ENCODE data around the gene FAM177B.

FAM177B gene

DNA sequence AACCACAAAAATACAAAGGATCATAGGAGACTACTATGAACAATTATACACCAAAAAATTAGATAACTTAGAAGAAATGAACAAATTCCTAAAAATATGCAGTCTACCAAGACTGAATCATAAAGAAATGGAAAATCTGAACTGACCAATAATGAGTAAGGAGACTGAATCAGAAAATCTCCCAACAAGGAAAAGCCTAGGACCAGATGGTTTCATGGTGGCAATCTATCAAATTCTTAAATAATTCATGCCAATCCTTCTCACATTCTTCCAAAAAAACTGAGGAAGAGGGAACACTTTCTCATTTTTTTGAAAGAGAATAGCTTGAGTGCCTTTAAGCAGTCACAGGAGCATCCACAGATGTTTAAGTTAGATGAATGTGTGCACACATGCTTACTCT lies 46.0 kb downstream of the FAM177B start:
- Histone ChIP-seq H3K79me2 (ENCODE audit: control insufficient read depth, insufficient read depth, low read length) (no peaks in the 10 kb centered on the region), H3K18ac (ENCODE audit: low read length) (no peak overlapping the region), H3K27me3 (ENCODE audit: insufficient read depth, low read length, poor library complexity) (no peaks in the 10 kb centered on the region), H3K27ac (ENCODE audit: low read depth, low read length) (no peak overlapping the region), H4K5ac (ENCODE audit: low read length) (no peak overlapping the region), H3K4me2 (ENCODE audit: low read length) (no peak overlapping the region), H3K4me3 (ENCODE audit: low read length) (no peak overlapping the region), H2BK5ac (ENCODE audit: low read length) (no peak overlapping the region), H3K56ac (ENCODE audit: low read length) (no peak overlapping the region), H3K4me1 (ENCODE audit: control insufficient read depth, low read depth, low read length) (no peaks in the 10 kb centered on the region), H2BK15ac (replicated peaks; ENCODE audit: low read depth) (no peak overlapping the region), H4K8ac (ENCODE audit: low read depth, low read length) (no peak overlapping the region), H2BK120ac (ENCODE audit: low read depth, low read length) (no peak overlapping the region), H2AK5ac (ENCODE audit: low read length) (no peak overlapping the region), H3K36me3 (ENCODE audit: control insufficient read depth, insufficient read depth, low read length) (no peaks in the 10 kb centered on the region), H3K23ac (ENCODE audit: low read length) (no peak overlapping the region), H3K4ac (ENCODE audit: low read depth, low read length) (no peak overlapping the region), H3K9ac (ENCODE audit: low read length) (no peak overlapping the region), H3K79me1 (ENCODE audit: low read length) (no peaks in the 10 kb centered on the region)
- DNase-seq = no peak

DNA sequence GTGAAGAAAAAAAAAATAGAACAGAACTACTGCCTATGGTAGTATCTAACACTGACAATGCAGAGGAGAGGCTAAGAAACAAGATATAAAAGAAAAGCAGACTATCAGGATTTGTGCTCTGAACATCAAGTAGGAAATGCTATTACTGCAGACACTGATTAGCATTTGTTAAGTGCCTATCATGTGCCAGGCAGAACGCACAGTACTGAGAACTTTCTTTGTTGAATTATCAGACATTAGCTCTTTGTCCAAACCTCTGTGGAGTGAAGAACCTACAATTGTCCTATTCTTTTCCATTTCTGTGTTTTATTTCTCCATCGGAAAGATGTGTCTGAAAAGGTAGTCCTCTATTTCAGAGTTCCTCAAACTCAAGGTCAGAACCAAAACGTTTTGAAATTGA lies 47.4 kb downstream of the FAM177B start:
- Histone ChIP-seq H3K23ac (ENCODE audit: low read length) (no peak overlapping the region), H3K27ac (ENCODE audit: low read depth, low read length) (no peak overlapping the region), H3K56ac (ENCODE audit: low read length) (no peak overlapping the region), H3K9ac (ENCODE audit: low read length) (no peak overlapping the region), H3K4me1 (ENCODE audit: control insufficient read depth, low read depth, low read length) (no peaks in the 10 kb centered on the region), H3K18ac (ENCODE audit: low read length) (no peak overlapping the region), H3K36me3 (ENCODE audit: control insufficient read depth, insufficient read depth, low read length) (no peaks in the 10 kb centered on the region), H4K8ac (ENCODE audit: low read depth, low read length) (no peak overlapping the region), H3K4me3 (ENCODE audit: low read length) (no peak overlapping the region), H3K79me2 (ENCODE audit: control insufficient read depth, insufficient read depth, low read length) (no peaks in the 10 kb centered on the region), H3K79me1 (ENCODE audit: low read length) (no peaks in the 10 kb centered on the region), H3K4ac (ENCODE audit: low read depth, low read length) (no peak overlapping the region), H2AK5ac (ENCODE audit: low read length) (no peak overlapping the region), H2BK5ac (ENCODE audit: low read length) (no peak overlapping the region), H3K4me2 (ENCODE audit: low read length) (no peak overlapping the region), H2BK120ac (ENCODE audit: low read depth, low read length) (no peak overlapping the region), H3K27me3 (ENCODE audit: insufficient read depth, low read length, poor library complexity) (no peaks in the 10 kb centered on the region), H4K5ac (ENCODE audit: low read length) (no peak overlapping the region), H2BK15ac (replicated peaks; ENCODE audit: low read depth) (no peak overlapping the region)
- no peak for DNase-seq
- no CpG with 5 or more reads among the region's 3 CpGs for WGBS (ENCODE audit: extremely low coverage, insufficient coverage, low lambda C conversion rate)

DNA sequence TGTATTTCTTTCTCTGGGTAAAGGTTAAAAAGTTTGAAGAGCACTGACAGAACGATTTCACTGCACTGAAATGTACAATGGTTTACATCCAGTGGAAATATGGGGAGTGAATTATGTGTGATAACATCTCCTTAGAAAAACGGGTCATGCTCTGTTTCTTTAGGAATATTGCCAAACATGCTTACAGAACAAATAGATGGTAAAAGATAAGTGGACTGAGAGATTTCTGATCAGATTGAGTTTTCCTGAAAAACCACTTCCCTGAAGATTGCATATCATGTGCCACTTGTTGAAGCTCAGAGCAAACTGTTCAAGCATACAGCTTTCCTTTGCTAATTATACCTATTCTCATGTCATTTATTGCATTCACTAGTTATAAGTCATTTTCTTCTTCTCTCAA lies 47.9 kb downstream of the FAM177B start:
- no peak for DNase-seq

DNA sequence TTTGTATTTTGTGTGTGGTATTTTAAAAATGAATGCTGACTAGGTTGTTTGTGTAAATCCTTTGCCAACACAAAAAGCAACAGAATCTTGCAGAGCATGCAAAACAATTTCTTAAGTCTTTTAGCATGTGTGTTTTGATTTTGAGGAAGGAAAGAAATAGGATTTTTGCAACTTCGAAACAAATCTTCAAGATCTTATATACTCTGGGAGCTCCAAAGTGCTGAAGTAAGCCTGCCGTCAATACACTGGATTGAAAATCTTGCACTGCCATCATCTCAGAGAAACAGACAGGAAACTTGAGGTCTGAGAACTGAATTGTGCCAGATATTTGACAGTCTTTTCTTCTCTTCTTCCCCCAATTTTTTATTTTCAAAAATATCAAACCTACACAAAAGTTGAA lies 48.5 kb downstream of the FAM177B start:
- no peaks in the 10 kb centered on the region for H3K79me1 ChIP-seq (ENCODE audit: low read length)
- H2BK120ac ChIP-seq (ENCODE audit: low read depth, low read length) = no peak overlapping the region
- no peaks in the 10 kb centered on the region for H3K27me3 ChIP-seq (ENCODE audit: insufficient read depth, low read length, poor library complexity)
- H3K18ac ChIP-seq (ENCODE audit: low read length) = no peak overlapping the region
- H3K9ac ChIP-seq (ENCODE audit: low read length) = no peak overlapping the region
- no peak overlapping the region for H3K4me3 ChIP-seq (ENCODE audit: low read length)
- WGBS (ENCODE audit: extremely low coverage, insufficient coverage, low lambda C conversion rate) = no CpG with 5 or more reads among the region's 2 CpGs
- H2BK5ac ChIP-seq (ENCODE audit: low read length) = no peak overlapping the region
- DNase-seq = no peak
- no peaks in the 10 kb centered on the region for H3K79me2 ChIP-seq (ENCODE audit: control insufficient read depth, insufficient read depth, low read length)
- no peak overlapping the region for H3K4me2 ChIP-seq (ENCODE audit: low read length)
- H3K36me3 ChIP-seq (ENCODE audit: control insufficient read depth, insufficient read depth, low read length) = no peaks in the 10 kb centered on the region
- no peak overlapping the region for H4K5ac ChIP-seq (ENCODE audit: low read length)
- H3K56ac ChIP-seq (ENCODE audit: low read length) = no peak overlapping the region
- no peak overlapping the region for H3K23ac ChIP-seq (ENCODE audit: low read length)
- H2AK5ac ChIP-seq (ENCODE audit: low read length) = no peak overlapping the region
- H2BK15ac ChIP-seq (replicated peaks; ENCODE audit: low read depth) = no peak overlapping the region
- no peak overlapping the region for H3K4ac ChIP-seq (ENCODE audit: low read depth, low read length)
- H3K27ac ChIP-seq (ENCODE audit: low read depth, low read length) = no peak overlapping the region
- no peaks in the 10 kb centered on the region for H3K4me1 ChIP-seq (ENCODE audit: control insufficient read depth, low read depth, low read length)
- H4K8ac ChIP-seq (ENCODE audit: low read depth, low read length) = no peak overlapping the region

More for the DNA sequence above, 47.9 kb downstream of the FAM177B start:
- Histone ChIP-seq H3K18ac (ENCODE audit: low read length) (no peak overlapping the region), H3K27me3 (ENCODE audit: insufficient read depth, low read length, poor library complexity) (no peaks in the 10 kb centered on the region), H3K79me1 (ENCODE audit: low read length) (no peaks in the 10 kb centered on the region), H3K27ac (ENCODE audit: low read depth, low read length) (no peak overlapping the region), H3K56ac (ENCODE audit: low read length) (no peak overlapping the region), H2BK120ac (ENCODE audit: low read depth, low read length) (no peak overlapping the region), H3K4me2 (ENCODE audit: low read length) (no peak overlapping the region), H3K9ac (ENCODE audit: low read length) (no peak overlapping the region), H3K4me3 (ENCODE audit: low read length) (no peak overlapping the region), H2BK15ac (replicated peaks; ENCODE audit: low read depth) (no peak overlapping the region), H4K8ac (ENCODE audit: low read depth, low read length) (no peak overlapping the region), H3K4me1 (ENCODE audit: control insufficient read depth, low read depth, low read length) (no peaks in the 10 kb centered on the region), H2BK5ac (ENCODE audit: low read length) (no peak overlapping the region), H3K36me3 (ENCODE audit: control insufficient read depth, insufficient read depth, low read length) (no peaks in the 10 kb centered on the region), H3K23ac (ENCODE audit: low read length) (no peak overlapping the region), H4K5ac (ENCODE audit: low read length) (no peak overlapping the region), H3K79me2 (ENCODE audit: control insufficient read depth, insufficient read depth, low read length) (no peaks in the 10 kb centered on the region), H2AK5ac (ENCODE audit: low read length) (no peak overlapping the region), H3K4ac (ENCODE audit: low read depth, low read length) (no peak overlapping the region)
- WGBS (ENCODE audit: extremely low coverage, insufficient coverage, low lambda C conversion rate) = no CpG with 5 or more reads among the region's 2 CpGs

DNA sequence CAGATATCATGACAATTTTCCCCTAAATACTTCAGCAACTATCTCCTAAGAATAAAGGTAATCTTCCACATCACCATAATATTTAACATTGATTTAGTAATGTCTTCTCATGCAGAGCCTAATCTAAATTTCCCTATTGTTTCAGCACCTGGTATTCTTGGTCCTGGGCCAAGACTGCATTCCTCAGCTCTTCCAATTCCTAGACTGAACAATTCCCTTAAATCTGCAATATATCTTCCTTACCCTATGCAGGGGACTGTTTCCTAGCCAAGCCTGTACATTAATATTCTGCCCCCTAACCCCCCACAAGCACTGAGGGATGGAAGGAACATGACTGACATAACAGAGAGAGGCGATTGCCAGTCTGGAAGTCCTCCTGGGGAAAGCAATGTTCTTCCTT lies 49.1 kb downstream of the FAM177B start:
- H2BK15ac ChIP-seq (replicated peaks; ENCODE audit: low read depth) = no peak overlapping the region
- no peak overlapping the region for H2BK120ac ChIP-seq (ENCODE audit: low read depth, low read length)
- DNase-seq = no peak
- H2AK5ac ChIP-seq (ENCODE audit: low read length) = no peak overlapping the region
- no peak overlapping the region for H3K4ac ChIP-seq (ENCODE audit: low read depth, low read length)
- WGBS (ENCODE audit: extremely low coverage, insufficient coverage, low lambda C conversion rate) = no CpG with 5 or more reads among the region's 1 CpG
- H3K27ac ChIP-seq (ENCODE audit: low read depth, low read length) = no peak overlapping the region
- no peak overlapping the region for H3K4me3 ChIP-seq (ENCODE audit: low read length)
- H3K79me2 ChIP-seq (ENCODE audit: control insufficient read depth, insufficient read depth, low read length) = no peaks in the 10 kb centered on the region
- H3K23ac ChIP-seq (ENCODE audit: low read length) = no peak overlapping the region
- H4K5ac ChIP-seq (ENCODE audit: low read length) = no peak overlapping the region
- H3K36me3 ChIP-seq (ENCODE audit: control insufficient read depth, insufficient read depth, low read length) = no peaks in the 10 kb centered on the region
- no peak overlapping the region for H3K9ac ChIP-seq (ENCODE audit: low read length)
- no peak overlapping the region for H2BK5ac ChIP-seq (ENCODE audit: low read length)
- no peaks in the 10 kb centered on the region for H3K79me1 ChIP-seq (ENCODE audit: low read length)
- H3K4me2 ChIP-seq (ENCODE audit: low read length) = no peak overlapping the region
- H3K27me3 ChIP-seq (ENCODE audit: insufficient read depth, low read length, poor library complexity) = no peaks in the 10 kb centered on the region
- no peaks in the 10 kb centered on the region for H3K4me1 ChIP-seq (ENCODE audit: control insufficient read depth, low read depth, low read length)
- H3K56ac ChIP-seq (ENCODE audit: low read length) = no peak overlapping the region
- H3K18ac ChIP-seq (ENCODE audit: low read length) = no peak overlapping the region
- no peak overlapping the region for H4K8ac ChIP-seq (ENCODE audit: low read depth, low read length)

DNA sequence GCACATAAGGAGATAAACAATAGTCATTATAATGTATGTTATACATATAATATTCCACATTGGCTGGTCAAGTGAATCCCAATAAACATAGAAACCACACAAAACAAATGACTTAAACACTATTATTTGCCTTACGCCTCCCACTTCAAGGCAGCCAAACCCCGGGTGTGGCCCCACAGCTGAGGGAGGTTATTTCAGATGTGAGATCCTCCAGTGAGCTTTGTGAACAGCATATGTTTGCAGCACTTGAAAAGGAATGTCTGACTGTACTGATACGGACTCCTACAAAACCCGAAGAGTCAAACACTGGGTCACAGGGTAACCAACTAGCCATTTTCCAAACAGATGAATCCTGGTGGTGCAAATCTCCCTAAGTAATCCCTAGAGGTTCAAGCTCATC lies 50.7 kb downstream of the FAM177B start:
- H2BK5ac ChIP-seq (ENCODE audit: low read length) = no peak overlapping the region
- no peak overlapping the region for H3K4me2 ChIP-seq (ENCODE audit: low read length)
- no peak overlapping the region for H2BK15ac ChIP-seq (replicated peaks; ENCODE audit: low read depth)
- no peaks in the 10 kb centered on the region for H3K4me1 ChIP-seq (ENCODE audit: control insufficient read depth, low read depth, low read length)
- WGBS (ENCODE audit: extremely low coverage, insufficient coverage, low lambda C conversion rate) = no CpG with 5 or more reads among the region's 4 CpGs
- H4K5ac ChIP-seq (ENCODE audit: low read length) = no peak overlapping the region
- no peaks in the 10 kb centered on the region for H3K27me3 ChIP-seq (ENCODE audit: insufficient read depth, low read length, poor library complexity)
- H3K56ac ChIP-seq (ENCODE audit: low read length) = no peak overlapping the region
- H3K23ac ChIP-seq (ENCODE audit: low read length) = no peak overlapping the region
- H4K8ac ChIP-seq (ENCODE audit: low read depth, low read length) = no peak overlapping the region
- no peak for DNase-seq
- no peak overlapping the region for H3K4ac ChIP-seq (ENCODE audit: low read depth, low read length)
- H3K36me3 ChIP-seq (ENCODE audit: control insufficient read depth, insufficient read depth, low read length) = no peaks in the 10 kb centered on the region
- no peak overlapping the region for H3K18ac ChIP-seq (ENCODE audit: low read length)
- H3K79me1 ChIP-seq (ENCODE audit: low read length) = no peaks in the 10 kb centered on the region
- no peak overlapping the region for H3K27ac ChIP-seq (ENCODE audit: low read depth, low read length)
- no peaks in the 10 kb centered on the region for H3K79me2 ChIP-seq (ENCODE audit: control insufficient read depth, insufficient read depth, low read length)
- no peak overlapping the region for H3K4me3 ChIP-seq (ENCODE audit: low read length)
- H3K9ac ChIP-seq (ENCODE audit: low read length) = no peak overlapping the region
- no peak overlapping the region for H2AK5ac ChIP-seq (ENCODE audit: low read length)
- H2BK120ac ChIP-seq (ENCODE audit: low read depth, low read length) = no peak overlapping the region
